Stomach (tissue), 4 donors: Measurements from ENCODE around the gene POLR2L.

ENCODE experiments used
- CTCF ChIP-seq, 7 experiments: fragments of 450-650 bp in 4 of 7; fragments of 200-600 bp in 3 of 7; sonication (generic) in 3 of 7; IDR thresholded peaks; one replicate each; pipeline ENCODE4 v1.5.1; 2016 to 2019; ENCODE audit warnings: antibody characterized with exemption in 7 of 7, control low read depth in 2 of 7, mild to moderate bottlenecking in 1 of 7
- POLR2A ChIP-seq, 4 donors: fragments of 450-650 bp; IDR thresholded peaks; one replicate each; pipeline ENCODE4 v1.6.1; 2016; ENCODE audit warnings: antibody characterized with exemption in 4 of 4, control low read depth in 2 of 4, mild to moderate bottlenecking in 1 of 4, moderate library complexity in 1 of 4

DNA sequence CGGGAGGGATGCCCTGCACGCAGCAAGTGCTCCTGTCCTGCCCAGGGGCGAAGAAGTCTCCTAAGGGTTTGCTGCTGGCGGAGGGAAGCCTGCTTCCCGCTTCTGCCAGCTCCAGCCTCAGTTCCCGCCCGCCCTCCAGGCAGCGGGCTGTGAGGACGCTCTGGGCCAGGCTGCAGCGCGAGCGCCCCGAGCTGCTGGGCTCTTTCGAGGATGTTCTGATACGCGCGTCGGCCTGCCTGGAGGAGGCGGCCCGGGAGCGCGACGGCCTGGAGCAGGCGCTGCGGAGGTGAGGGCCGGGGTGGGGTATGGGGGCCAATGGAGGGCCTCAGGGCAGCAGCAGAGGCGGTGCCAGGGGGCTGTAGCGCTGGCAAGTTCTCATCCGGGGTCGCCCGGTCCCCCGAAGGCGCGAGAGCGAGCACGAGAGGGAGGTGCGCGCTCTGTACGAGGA, 12.5 kb downstream of the POLR2L start:
- TF ChIP-seq CTCF (IDR thresholded peaks at IDR 0.05) (no peak), POLR2A (IDR thresholded peaks at IDR 0.05) (no peak)
